HL-60 (cell line): ENCODE results near the gene RAB3C.

ENCODE experiments used
- DNase-seq, 2 experiments: peaks; one replicate each; pipeline ENCODE4 v3.0.0-alpha.2; 2010 to 2020; ENCODE audit warnings: low read depth in 1 of 2, low spot score in 1 of 2
- H3K27ac ChIP-seq: fragments of 250-450 bp; sonication (Bioruptor Pico); replicated peaks from 2 replicates; pipeline ENCODE4 v1.5.1; 2020; ENCODE audit warnings: mild to moderate bottlenecking, moderate library complexity
- H3K27me3 ChIP-seq: fragments of 250-450 bp; sonication (Bioruptor Pico); 2 replicates; pipeline ENCODE4 v1.5.1; 2021; ENCODE audit warnings: mild to moderate bottlenecking, moderate library complexity; ENCODE audit not compliant: insufficient read depth, poor library complexity, severe bottlenecking
- H3K4me3 ChIP-seq: replicated peaks from 2 replicates; pipeline ENCODE4 v1.5.1; 2011; ENCODE audit warnings: mild to moderate bottlenecking, control low read depth, low read length; ENCODE audit not compliant: insufficient read depth
- CTCF ChIP-seq: IDR thresholded peaks from one replicate; pipeline ENCODE4 v1.5.1; 2011; ENCODE audit warnings: low read length, control low read depth, inconsistent platforms; ENCODE audit not compliant: insufficient read depth
- GABPA ChIP-seq: IDR thresholded peaks from 2 replicates; pipeline ENCODE4 v1.6.1; 2012; ENCODE audit warnings: low read depth
- POLR2AphosphoS5 ChIP-seq: IDR thresholded peaks from 2 replicates; pipeline ENCODE4 v1.6.1; 2012; ENCODE audit warnings: low read depth
- REST ChIP-seq: IDR thresholded peaks from 2 replicates; pipeline ENCODE4 v1.6.1; 2012; ENCODE audit warnings: low read depth; ENCODE audit not compliant: insufficient replicate concordance
- SPI1 ChIP-seq: IDR thresholded peaks from 2 replicates; pipeline ENCODE4 v1.6.1; 2012; ENCODE audit warnings: low read depth, mild to moderate bottlenecking, borderline replicate concordance

RAB3C gene

DNA sequence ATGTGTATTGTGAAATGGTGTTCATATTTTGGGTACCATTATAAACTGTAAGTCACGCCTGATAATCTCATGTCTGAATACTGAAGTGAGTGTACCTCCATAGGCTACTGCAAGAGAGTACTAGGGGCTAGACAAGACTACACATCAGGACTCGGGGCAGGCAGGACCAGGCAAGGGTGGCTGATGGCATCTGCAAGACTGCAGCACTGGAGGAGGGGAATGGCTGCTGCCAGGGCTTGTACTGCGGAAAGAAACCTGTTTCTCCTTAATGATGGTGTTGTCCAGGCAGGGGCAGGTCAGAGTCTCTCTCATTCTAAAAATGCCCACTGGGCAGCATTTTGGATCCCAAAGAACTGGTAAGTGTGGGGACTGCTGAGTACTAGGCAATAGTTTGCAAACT lies 172.5 kb downstream of the RAB3C start:
- no peak overlapping the region for H3K27ac ChIP-seq
- no peak overlapping the region for H3K4me3 ChIP-seq
- H3K27me3 ChIP-seq: no peaks in the 10 kb centered on the region
- DNase-seq: no peak
- TF ChIP-seq REST (no peak), POLR2AphosphoS5 (no peak), SPI1 (no peak), CTCF (no peak)

- peak overlapping the region; percentile 17 for H3K4me3 ChIP-seq
Observed at GRCh38 chr5:58759745-58760144, 176.9 kb downstream of the RAB3C start.

DNA sequence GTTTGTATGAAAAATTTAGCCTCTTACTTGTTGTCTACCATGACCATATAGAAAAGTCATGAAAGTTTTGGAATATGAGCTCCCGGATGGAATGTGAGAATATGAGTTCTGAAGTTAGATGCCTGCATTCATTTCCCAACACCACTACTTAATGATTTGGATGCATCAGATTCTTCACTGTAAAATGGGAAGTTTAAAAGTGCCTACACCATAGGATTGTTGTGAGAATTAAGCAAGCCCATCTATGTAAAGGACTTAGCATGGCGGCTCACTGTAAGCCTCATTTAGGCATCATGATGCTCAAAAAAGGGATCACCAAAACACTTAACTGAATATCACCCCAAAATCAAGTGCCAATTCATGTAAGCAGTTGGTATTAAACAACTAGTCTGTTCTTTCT lies 177.3 kb downstream of the RAB3C start:
- TF ChIP-seq SPI1 (no peak), REST (no peak), GABPA (no peak), POLR2AphosphoS5 (no peak), CTCF (no peak)
- H3K4me3 ChIP-seq: peak overlapping the region; percentile 17; the same call in 1 of the 2 replicates
- no peak overlapping the region for H3K27ac ChIP-seq
- DNase-seq: no peak
- H3K27me3 ChIP-seq: no peaks in the 10 kb centered on the region

More at GRCh38 chr5:58759745-58760144, 176.9 kb downstream of the RAB3C start:
- Histone ChIP-seq H3K27me3 (no peaks in the 10 kb centered on the region), H3K27ac (peak overlapping the region; percentile 57)
- no peak for TF ChIP-seq GABPA
- TF ChIP-seq REST: no peak
- TF ChIP-seq POLR2AphosphoS5: no peak
- TF ChIP-seq SPI1: no peak
- no peak for TF ChIP-seq CTCF
- DNase-seq: no peak
